GM18526 (cell line): ENCODE data around the gene UROC1.

ENCODE experiments used
- POLR2A ChIP-seq: IDR thresholded peaks from 3 replicates; pipeline ENCODE4 v1.6.1; 2011; ENCODE audit not compliant: insufficient read length; ENCODE audit errors: extremely low read depth

The UROC1 gene

DNA sequence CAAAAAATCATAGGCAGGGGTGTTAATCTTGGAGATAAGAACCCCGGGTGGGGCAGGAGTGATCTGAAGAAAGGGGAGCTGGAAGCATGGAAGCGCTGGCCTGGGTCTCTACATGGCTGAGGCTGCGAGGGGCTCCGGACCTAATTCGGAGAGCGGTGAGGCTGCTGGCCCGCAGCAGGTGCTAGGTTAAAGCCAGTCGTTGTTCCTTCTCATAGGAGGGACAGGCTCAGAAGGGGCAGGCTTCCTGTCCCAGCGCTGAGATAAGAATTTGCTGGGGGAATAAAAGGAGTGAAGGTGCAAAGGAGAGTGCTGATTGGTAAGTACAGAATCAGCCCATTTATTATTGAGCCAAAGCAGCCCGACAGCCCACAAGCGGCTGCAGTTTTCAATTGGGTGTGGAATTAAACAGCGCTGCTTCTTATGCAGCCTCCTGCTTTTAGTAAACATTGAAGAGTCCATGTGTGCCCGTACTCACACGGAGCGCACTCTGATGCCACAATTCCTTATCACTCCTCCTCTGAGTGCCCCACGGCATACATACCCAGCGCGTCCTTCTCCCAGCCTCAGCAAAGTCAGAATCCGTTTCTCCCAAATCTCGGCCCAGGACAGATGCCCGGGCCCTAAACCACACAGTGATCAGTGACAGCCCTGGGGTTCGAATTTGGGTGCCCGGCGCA is 23.5 kb upstream of the UROC1 start:
- no peak for TF ChIP-seq POLR2A

DNA sequence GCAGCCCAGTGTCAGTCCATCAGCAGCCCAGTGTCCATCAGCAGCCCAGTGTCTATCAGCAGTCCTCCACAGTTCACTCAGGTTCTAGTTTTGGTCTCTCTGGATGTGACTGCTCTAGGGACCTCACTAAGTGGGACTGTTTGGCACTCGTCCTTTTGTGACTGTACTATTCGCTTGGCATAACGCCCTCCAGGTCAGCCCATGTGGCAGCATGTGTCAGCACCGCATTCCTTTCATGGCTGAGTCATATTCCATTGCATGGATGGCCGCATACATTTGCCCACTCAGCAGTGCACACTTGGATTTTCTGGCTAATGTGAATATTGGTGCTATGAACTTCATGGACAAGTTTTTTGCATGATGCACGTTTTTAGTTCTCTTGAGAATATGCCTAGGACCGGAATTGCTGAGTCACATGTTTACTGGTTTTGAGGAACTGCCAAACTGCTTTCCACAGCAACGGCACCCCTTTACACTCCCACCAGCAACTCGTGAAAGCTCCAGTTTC is 22.8 kb upstream of the UROC1 start:
- TF ChIP-seq POLR2A, result no peak

DNA sequence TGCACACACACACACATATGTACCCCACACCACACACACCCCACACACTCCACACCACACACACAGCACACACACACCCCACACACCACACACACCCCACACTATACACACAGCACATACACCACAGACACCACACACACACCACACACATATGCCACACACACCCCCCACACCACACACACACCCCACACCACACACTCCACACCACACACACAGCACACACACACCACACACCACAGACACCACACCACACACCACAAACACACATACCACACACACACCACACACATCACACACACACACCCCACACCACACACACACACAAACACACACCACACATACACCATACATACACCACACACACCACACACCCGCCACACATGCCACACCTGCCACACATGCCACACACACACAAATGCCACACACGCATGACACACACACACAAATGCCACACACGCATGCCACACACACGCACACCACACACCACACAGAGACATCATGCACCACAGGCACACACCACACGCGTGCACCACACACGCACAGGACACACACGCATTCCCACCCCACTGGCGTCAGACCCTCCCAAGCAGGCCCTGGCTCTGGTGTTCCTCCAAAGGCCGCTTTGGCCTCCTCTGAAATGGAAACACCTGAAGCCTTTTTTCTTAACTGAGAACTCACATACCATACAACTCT is 22.1 kb upstream of the UROC1 start:
- TF ChIP-seq POLR2A, result no peak

DNA sequence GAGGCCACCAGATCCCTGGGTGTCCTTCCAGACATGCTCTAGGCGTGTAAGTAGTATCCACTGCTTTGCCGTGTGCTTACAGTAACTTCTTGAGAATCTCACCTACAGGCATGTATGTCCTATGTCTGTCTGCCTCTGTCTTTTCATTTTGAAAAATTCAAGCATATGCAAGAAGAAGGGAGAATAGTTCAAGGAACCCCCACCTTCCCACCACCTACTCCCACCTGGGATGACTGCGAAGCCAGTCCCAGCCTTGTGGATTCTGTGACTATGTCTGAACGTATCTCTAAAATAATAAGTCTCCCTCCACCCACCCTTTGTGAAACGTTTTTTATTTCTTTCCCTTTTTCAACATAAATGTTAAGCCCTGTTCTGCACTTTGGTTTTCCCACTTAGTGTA is 21.4 kb upstream of the UROC1 start:
- TF ChIP-seq POLR2A, result no peak

DNA sequence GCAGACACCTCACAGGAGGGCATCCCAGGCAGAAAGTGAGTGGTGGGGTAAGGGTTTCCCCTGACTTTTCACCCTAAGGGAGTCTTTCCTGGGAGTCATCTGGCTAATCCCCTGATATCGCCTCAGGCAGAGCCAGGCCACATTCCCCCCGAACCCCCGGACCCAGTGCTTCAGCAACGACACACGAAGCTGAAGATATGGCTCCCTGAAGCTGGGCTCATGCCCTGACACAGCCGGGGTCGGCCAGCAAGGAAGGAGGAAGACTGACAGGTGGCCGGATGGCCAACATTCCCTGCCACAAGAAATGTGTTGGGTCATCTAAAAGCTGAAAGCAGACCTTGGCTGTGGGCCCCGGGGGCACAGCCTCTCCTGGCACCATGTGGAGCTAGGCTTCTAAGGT is 20.7 kb upstream of the UROC1 start:
- no peak for TF ChIP-seq POLR2A

DNA sequence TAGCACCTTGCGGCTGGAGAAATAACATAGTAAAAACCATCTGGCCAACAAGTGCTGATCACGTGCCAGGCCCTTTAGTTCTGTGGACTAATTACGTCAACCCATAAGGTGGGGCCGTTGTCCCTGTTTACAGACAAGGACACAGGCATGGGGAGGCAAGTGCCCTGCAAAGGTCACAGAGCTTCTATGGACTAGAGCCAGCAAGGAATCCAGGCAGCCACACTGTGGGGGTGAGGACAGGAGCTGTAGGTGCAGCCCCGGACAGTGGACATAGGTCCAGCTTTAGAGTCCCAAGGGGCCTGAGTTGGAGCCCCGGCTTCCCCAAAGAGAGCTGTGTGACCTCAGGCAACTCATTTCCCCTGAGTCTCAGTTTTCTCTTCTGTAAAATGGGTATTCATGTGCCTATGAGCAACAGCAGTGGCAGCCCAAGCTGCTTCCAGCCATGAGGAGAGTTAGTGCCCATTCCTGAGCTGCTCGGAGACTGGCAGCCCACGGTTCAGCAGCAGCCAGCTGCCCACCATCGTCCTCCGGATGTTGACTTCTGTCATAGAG is 20.2 kb upstream of the UROC1 start:
- no peak for TF ChIP-seq POLR2A

DNA sequence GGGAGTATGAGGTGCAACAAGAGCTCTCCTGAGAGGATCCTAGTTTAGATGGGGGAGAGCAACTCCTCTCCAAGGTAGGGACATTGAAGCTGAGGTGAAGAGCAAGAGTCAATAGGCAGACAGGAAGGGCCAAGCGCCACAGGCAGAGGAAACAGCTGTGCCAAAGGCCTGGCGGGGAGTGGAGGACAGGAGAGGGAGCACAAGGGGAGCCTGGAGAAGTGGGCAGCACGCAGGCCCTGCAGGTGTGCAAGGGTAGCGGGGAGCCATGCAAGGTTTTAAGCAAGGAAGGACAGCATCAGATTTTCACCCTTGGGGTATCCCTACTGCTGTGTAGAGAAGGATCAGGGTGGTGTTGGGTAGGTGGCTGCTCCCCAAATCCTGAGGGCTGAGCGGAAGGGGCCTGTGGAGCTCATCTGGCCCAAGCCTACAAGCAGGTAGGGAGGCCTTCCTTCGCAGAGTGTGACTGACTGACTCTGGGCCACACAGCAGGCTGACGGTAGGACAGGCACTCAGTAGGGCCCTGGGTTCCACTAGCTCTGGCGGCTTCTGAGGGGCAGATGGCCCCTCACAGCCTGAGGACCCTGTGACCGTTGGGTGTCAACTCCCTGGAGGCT is 19.6 kb upstream of the UROC1 start:
- TF ChIP-seq POLR2A, result no peak

DNA sequence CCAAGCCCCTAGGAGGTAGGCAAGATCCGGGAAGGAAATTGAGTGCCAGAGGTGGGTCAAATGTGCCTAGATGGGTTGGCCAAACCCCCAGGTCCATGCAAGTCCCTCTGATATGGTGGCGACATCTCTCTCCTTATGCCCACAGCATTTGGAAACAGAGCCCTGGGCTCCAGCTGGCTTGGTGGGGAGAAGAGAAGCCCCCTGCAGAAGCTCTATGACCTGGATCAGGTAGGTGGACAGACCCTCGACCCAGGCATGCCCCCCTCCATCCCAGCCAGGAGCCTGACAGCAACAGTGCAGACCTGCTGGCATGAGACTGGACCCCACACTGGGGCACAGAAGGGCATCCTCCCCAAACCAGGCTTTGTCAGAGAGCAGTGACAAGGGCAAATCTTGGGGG is 18.6 kb upstream of the UROC1 start:
- TF ChIP-seq POLR2A, result no peak

DNA sequence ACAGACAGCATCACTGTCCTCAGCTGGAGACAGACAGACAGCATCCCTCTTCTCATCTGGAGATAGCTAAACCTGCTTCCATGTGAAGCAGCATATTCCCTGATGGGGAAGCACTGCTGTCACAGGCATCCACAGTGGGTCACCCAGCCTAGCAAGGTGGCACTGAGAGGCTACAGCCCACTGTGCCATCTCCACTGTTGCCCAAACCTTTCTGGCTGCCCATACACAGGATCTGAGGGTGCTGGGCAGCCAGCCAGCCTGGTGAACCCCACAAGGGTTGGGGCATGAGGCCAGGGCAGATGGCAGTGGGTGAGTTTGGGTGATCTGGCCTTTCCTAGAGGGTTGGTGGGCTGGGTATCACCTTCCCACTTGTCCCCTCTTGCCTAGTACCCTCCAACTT is 18.1 kb upstream of the UROC1 start:
- TF ChIP-seq POLR2A, result no peak

DNA sequence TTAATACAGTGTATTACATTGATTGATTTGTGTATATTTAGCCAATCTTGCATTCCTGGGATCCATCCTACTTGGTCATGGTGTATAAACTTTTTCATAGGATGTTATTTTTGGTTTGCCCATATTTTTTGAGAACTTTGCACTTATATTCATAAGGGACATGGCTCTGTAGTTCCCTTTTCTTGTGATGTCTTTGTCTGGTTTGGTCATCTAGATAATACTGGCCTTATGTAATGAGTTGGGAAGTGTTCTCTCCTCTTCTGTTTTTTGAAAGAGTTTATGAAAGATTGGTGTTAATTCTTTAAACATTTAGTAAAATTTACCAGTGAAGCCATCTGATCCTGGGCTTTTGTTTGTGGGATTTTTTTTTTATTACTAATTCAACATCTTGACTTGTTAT is 15.9 kb upstream of the UROC1 start:
- TF ChIP-seq POLR2A, result no peak

DNA sequence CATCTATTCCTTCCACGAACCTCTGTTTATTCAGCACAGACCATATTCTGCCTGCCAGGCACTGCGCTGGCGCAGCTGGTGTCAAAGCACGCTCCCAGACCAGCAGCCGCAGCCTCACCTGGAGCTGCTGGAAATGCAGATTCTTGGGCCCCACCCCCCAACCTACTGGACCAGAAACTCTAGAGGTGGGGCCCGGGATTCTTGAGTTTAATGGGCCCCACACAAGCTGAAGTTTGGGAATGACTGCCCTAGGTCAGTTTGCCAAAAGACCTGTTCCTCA is 13.4 kb upstream of the UROC1 start:
- TF ChIP-seq POLR2A, result no peak

DNA sequence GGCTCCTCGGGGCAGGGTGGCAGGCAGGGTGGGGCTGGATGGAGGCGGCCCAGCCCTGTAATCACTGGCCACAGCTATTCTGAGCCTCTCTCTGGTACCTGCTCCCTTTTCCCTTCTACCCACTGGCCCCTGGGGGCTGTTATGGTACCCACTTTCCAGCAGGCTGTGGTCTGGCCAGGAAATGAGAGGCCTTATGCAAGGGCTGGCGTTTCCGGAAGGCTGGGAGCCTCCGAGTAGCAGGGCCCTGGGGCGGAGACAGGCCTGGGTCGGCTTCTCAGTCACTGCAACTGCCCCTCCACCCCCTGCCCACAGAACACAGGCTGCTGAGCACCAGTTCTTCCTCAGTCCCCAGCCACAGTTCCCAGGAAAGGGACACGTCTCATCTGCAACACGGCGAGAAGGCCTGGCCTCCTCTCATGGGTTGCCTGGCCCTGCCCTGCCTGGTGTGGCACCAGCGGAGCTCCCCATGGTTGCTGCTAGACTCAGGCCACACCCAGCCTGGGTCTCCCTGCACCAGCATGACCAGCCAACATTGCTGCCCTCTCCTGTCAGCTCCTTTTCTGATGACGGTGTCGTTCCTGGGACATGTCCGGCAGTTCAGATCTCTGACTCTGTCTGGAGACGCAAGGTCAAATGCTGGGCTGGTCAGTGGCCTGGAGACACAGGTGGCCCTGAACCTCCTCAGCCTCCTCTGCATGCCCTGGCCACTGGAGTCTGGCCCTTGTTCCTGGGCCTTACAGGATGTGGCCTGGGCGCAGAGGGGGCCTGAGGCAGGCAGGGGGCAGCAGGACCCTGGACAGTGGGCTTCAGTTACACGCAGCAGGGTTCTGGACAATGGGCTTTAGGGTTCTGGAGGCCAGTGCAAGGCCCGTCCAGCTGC is 12.8 kb upstream of the UROC1 start:
- no peak for TF ChIP-seq POLR2A

DNA sequence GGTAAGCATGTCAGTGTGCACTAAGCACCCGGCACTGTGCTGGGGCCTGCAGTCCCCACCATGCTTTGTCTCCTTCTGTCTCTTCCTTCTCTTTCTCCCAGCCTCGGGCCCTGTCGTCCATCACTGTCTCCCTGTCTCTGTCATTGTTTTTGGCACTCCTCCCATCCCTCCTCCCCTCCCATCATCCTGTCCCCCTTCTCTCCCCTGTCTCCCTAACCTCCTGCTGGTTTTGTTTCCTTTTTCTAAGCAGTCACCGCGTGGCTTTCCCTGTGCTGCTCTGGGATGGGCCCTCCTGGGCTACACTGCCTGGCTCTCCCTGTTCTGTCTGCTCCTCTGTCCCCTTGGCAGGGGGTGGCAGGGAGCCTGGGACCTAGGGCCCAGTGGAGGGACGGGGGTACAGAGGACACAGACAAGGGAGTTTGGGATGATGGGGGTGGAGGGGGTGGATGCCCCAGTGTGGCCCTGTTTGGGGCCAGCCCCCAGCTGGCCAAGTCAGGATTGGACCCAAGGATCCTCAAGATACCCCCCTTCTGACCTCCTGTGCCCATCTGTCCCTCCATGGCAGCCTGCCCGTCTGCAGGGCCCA is 12.1 kb upstream of the UROC1 start:
- no peak for TF ChIP-seq POLR2A

DNA sequence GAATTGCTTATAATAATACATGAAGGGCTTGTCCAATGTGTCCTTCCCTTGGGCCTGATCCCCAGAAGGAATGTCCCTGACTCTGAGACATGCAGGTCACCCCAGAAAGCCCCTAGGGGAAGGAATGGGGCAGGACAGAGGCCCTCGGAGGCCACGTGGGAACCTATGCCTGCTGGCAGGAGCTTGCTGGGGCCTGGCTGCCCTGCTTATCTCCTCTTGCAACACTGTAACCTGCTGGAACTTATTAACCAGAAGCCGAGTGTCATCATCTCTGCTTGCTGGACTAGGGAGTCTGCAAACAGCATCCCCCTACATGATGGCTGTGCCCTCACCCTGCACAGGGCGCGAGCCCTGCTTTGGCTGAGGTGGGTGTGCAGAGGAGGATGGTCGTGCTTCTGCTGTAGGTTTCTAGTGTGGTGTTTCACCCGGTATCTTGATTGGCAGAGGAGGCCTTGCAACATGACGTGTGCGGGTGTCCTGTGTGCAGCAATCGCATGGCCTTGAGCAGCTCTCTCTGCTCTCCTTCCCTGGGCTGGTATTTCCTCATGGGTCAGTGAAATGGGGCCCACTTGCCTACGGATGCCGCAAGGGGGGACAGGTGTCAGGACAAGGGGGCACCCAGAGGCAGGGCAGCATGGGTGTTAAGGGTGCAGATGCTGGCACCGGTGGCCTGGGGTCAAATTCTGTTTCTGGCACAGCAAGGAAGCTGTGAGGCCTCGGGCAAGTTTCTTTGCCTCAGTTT is 11.4 kb upstream of the UROC1 start:
- TF ChIP-seq POLR2A, result no peak
